ENCODE data around the gene IL13RA2.
A peak's percentile ranks its signal among the peaks of the same experiment; 100 is the strongest.

Gene IL13RA2

GRCh38 chrX:115017455-115017854, at the start of gene IL13RA2:
Gene IL13RA2 (minus strand): TSS chrX:115017616. CDS start chrX:115017269, 347 bp downstream.
- DNase-seq, result peak in 4 of 56 donors; percentile 0 to 3 (median 0)

GRCh38 chrX:115065304-115065703, 47.9 kb upstream of the IL13RA2 start:
- DNase-seq, result no peak

- no peak for DNase-seq
Observed at GRCh38 chrX:115060013-115060412, 42.6 kb upstream of the IL13RA2 start.

- no peak for DNase-seq
Observed at GRCh38 chrX:115058276-115058675, 40.9 kb upstream of the IL13RA2 start.

GRCh38 chrX:115054876-115055275, 37.5 kb upstream of the IL13RA2 start:
- no peak for DNase-seq

GRCh38 chrX:115053223-115053622, 35.8 kb upstream of the IL13RA2 start:
- no peak for DNase-seq

GRCh38 chrX:115047715-115048114, 30.3 kb upstream of the IL13RA2 start:
- DNase-seq, result no peak

GRCh38 chrX:115047181-115047580, 29.8 kb upstream of the IL13RA2 start:
- no peak for DNase-seq

GRCh38 chrX:115040417-115040816, 23.0 kb upstream of the IL13RA2 start:
- no peak for DNase-seq

GRCh38 chrX:115038406-115038805, 21.0 kb upstream of the IL13RA2 start:
- DNase-seq, result no peak

- no peak for DNase-seq
Observed at GRCh38 chrX:115036029-115036428, 18.6 kb upstream of the IL13RA2 start.

GRCh38 chrX:115031989-115032388, 14.6 kb upstream of the IL13RA2 start:
- no peak for DNase-seq

- DNase-seq, result no peak
Observed at GRCh38 chrX:115030625-115031024, 13.2 kb upstream of the IL13RA2 start.

- DNase-seq, result no peak
Observed at GRCh38 chrX:115029869-115030570, 12.6 kb upstream of the IL13RA2 start.

- DNase-seq, result no peak
Observed at GRCh38 chrX:115029440-115029839, 12.0 kb upstream of the IL13RA2 start.

- no peak for DNase-seq
Observed at GRCh38 chrX:115023811-115024210, 6.4 kb upstream of the IL13RA2 start.

- DNase-seq, result no peak
Observed at GRCh38 chrX:115023139-115023538, 5.7 kb upstream of the IL13RA2 start.

GRCh38 chrX:115021121-115021520, 3.7 kb upstream of the IL13RA2 start:
- no peak for DNase-seq

- no peak for DNase-seq
Observed at GRCh38 chrX:115018944-115019343, 1.5 kb upstream of the IL13RA2 start.

- no peak for DNase-seq
Observed at GRCh38 chrX:115018040-115018647, 728 bp upstream of the IL13RA2 start.

GRCh38 chrX:115013705-115014104, 3.7 kb downstream of the IL13RA2 start:
- DNase-seq, result no peak

- DNase-seq, result no peak
Observed at GRCh38 chrX:115011428-115011827, 6.0 kb downstream of the IL13RA2 start.

- no peak for DNase-seq
Observed at GRCh38 chrX:114999906-115000305, 17.5 kb downstream of the IL13RA2 start.

All from nucleus accumbens (tissue), 56 donors.